Skeletal muscle satellite cell (primary cell): ENCODE data around the gene DNAH7.

ENCODE experiments used
- H3K27me3 ChIP-seq: 2 replicates; pipeline ENCODE4 v1.7.0; 2013; ENCODE audit warnings: low read length; ENCODE audit not compliant: control insufficient read depth, insufficient read depth
- H3K36me3 ChIP-seq: 2 replicates; pipeline ENCODE4 v1.7.0; 2013; ENCODE audit warnings: mild to moderate bottlenecking, control low read depth, low read length; ENCODE audit not compliant: insufficient read depth
- H3K4me1 ChIP-seq: 2 replicates; pipeline ENCODE4 v1.7.0; 2013; ENCODE audit warnings: low read length; ENCODE audit not compliant: control insufficient read depth, insufficient read depth
- H3K4me2 ChIP-seq: 2 replicates; pipeline ENCODE4 v1.7.0; 2013; ENCODE audit warnings: mild to moderate bottlenecking, low read length
- H3K4me3 ChIP-seq: 2 replicates; pipeline ENCODE4 v1.7.0; 2013; ENCODE audit warnings: low read length
- H3K9ac ChIP-seq: 2 replicates; pipeline ENCODE4 v1.7.0; 2013; ENCODE audit warnings: mild to moderate bottlenecking, low read depth, low read length, moderate library complexity
- H3K9me3 ChIP-seq: replicated peaks from 2 replicates; pipeline ENCODE4 v1.7.0; 2013; ENCODE audit warnings: mild to moderate bottlenecking, control low read depth, low read length

The DNAH7 gene

GRCh38 chr2:195850764-195851163, 217.9 kb downstream of the DNAH7 start:
- Histone ChIP-seq H3K4me3 (no peak overlapping the region), H3K4me2 (no peak overlapping the region), H3K9me3 (no peaks in the 10 kb centered on the region), H3K27me3 (no peaks in the 10 kb centered on the region), H3K9ac (no peak overlapping the region), H3K4me1 (no peaks in the 10 kb centered on the region), H3K36me3 (no peaks in the 10 kb centered on the region)

GRCh38 chr2:195848119-195848899, 220.3 kb downstream of the DNAH7 start:
- no peak overlapping the region for H3K4me2 ChIP-seq
- H3K27me3 ChIP-seq: no peaks in the 10 kb centered on the region
- no peaks in the 10 kb centered on the region for H3K36me3 ChIP-seq
- H3K4me1 ChIP-seq: no peaks in the 10 kb centered on the region
- no peak overlapping the region for H3K4me3 ChIP-seq
- no peak overlapping the region for H3K9ac ChIP-seq
- H3K9me3 ChIP-seq: no peaks in the 10 kb centered on the region

GRCh38 chr2:195842932-195843331, 225.7 kb downstream of the DNAH7 start:
- Histone ChIP-seq H3K9me3 (no peaks in the 10 kb centered on the region), H3K4me2 (peak overlapping the region; percentile 65), H3K4me1 (peaks cover 6% of the 10 kb centered on the region), H3K27me3 (no peaks in the 10 kb centered on the region), H3K9ac (no peak overlapping the region), H3K4me3 (peak overlapping the region; percentile 43), H3K36me3 (no peaks in the 10 kb centered on the region)

GRCh38 chr2:195838002-195838401, 230.6 kb downstream of the DNAH7 start:
- Histone ChIP-seq H3K9ac (no peak overlapping the region), H3K9me3 (no peaks in the 10 kb centered on the region), H3K4me3 (no peak overlapping the region), H3K4me2 (no peak overlapping the region), H3K4me1 (peaks cover 9% of the 10 kb centered on the region), H3K27me3 (no peaks in the 10 kb centered on the region), H3K36me3 (no peaks in the 10 kb centered on the region)

GRCh38 chr2:195836002-195836401, 232.6 kb downstream of the DNAH7 start:
- H3K27me3 ChIP-seq: no peaks in the 10 kb centered on the region
- no peak overlapping the region for H3K9ac ChIP-seq
- peaks cover 4% of the 10 kb centered on the region for H3K4me1 ChIP-seq
- H3K4me3 ChIP-seq: no peak overlapping the region
- no peaks in the 10 kb centered on the region for H3K36me3 ChIP-seq
- H3K4me2 ChIP-seq: no peak overlapping the region
- H3K9me3 ChIP-seq: no peaks in the 10 kb centered on the region

- Histone ChIP-seq H3K36me3 (no peaks in the 10 kb centered on the region), H3K9ac (no peak overlapping the region), H3K4me3 (no peak overlapping the region), H3K4me1 (peaks cover 4% of the 10 kb centered on the region), H3K27me3 (no peaks in the 10 kb centered on the region), H3K4me2 (no peak overlapping the region), H3K9me3 (no peaks in the 10 kb centered on the region)
These were observed 233.8 kb downstream of the DNAH7 start for GRCh38 chr2:195834836-195835235.

- Histone ChIP-seq H3K4me2 (no peak overlapping the region), H3K36me3 (no peaks in the 10 kb centered on the region), H3K4me3 (no peak overlapping the region), H3K9ac (no peak overlapping the region), H3K27me3 (no peaks in the 10 kb centered on the region), H3K9me3 (no peaks in the 10 kb centered on the region), H3K4me1 (no peaks in the 10 kb centered on the region)
These were observed 237.4 kb downstream of the DNAH7 start for GRCh38 chr2:195830968-195831950.

- no peak overlapping the region for H3K9ac ChIP-seq
- peaks cover 22% of the 10 kb centered on the region for H3K4me1 ChIP-seq
- no peak overlapping the region for H3K4me3 ChIP-seq
- no peaks in the 10 kb centered on the region for H3K9me3 ChIP-seq
- no peaks in the 10 kb centered on the region for H3K27me3 ChIP-seq
- no peak overlapping the region for H3K4me2 ChIP-seq
- no peaks in the 10 kb centered on the region for H3K36me3 ChIP-seq
These were observed 244.2 kb downstream of the DNAH7 start for GRCh38 chr2:195824478-195824877.

- Histone ChIP-seq H3K4me3 (no peak overlapping the region), H3K4me1 (peaks cover 29% of the 10 kb centered on the region), H3K36me3 (no peaks in the 10 kb centered on the region), H3K27me3 (no peaks in the 10 kb centered on the region), H3K4me2 (no peak overlapping the region), H3K9me3 (no peaks in the 10 kb centered on the region), H3K9ac (no peak overlapping the region)
These were observed 245.4 kb downstream of the DNAH7 start for GRCh38 chr2:195823206-195823605.

GRCh38 chr2:195821566-195821932, 247.1 kb downstream of the DNAH7 start:
- Histone ChIP-seq H3K9ac (no peak overlapping the region), H3K27me3 (no peaks in the 10 kb centered on the region), H3K4me3 (no peak overlapping the region), H3K4me1 (peaks cover 29% of the 10 kb centered on the region), H3K9me3 (no peaks in the 10 kb centered on the region), H3K36me3 (no peaks in the 10 kb centered on the region), H3K4me2 (no peak overlapping the region)

GRCh38 chr2:195820867-195821565, 247.6 kb downstream of the DNAH7 start:
- Histone ChIP-seq H3K36me3 (no peaks in the 10 kb centered on the region), H3K4me3 (no peak overlapping the region), H3K4me2 (no peak overlapping the region), H3K9ac (no peak overlapping the region), H3K27me3 (no peaks in the 10 kb centered on the region), H3K9me3 (no peaks in the 10 kb centered on the region), H3K4me1 (peaks cover 29% of the 10 kb centered on the region)
